ENCODE results near the gene ZNF534.
"Not testable (repeated sequence)": the region's sequence is repeated elsewhere in the genome, so short reads cannot be mapped to it uniquely, and the experiment has no call there.

ZNF534 gene

DNA sequence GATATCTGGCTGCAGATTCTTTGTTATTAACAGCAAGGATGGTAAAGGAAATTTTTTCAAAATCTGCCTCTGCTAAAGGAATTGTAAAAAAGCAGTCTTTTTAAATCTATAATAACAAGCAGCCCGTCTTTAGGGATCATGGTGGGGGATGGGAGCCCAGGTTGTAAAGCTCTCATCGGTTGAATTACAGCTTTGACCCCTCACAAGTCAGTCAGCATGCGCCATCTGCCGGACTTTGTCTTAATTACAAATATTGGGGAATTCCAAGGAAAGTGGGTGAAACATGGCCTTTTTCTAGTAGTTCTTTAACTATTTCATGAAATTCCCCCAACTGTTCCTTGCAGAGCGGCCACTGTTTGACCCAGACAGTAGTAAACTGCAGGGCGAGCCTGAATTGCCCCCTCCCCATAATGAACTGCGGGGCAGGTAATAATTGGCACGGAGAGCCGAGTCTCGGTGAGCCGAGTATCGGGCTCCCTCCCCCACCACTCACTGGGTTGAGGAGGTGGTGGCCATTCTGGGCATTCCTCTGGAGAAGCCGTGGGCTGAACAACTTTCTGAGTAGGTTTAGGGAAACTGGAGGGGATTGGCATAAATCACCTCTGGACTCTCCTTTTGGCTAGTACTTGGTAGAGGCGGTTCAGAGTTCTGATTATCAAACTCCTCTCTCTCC is 36.0 kb downstream of the ZNF534 start:
- H3K9ac ChIP-seq (ENCODE audit: low read length): no peak overlapping the region
- H3K56ac ChIP-seq (ENCODE audit: low read length): no peak overlapping the region
- H2BK15ac ChIP-seq (replicated peaks; ENCODE audit: low read depth): no peak overlapping the region
- H3K4me1 ChIP-seq (ENCODE audit: control insufficient read depth, low read depth, low read length): no peaks in the 10 kb centered on the region
- no peaks in the 10 kb centered on the region for H3K79me1 ChIP-seq (ENCODE audit: low read length)
- H2BK5ac ChIP-seq (ENCODE audit: low read length): no peak overlapping the region
- WGBS (ENCODE audit: extremely low coverage, insufficient coverage, low lambda C conversion rate): no CpG with 5 or more reads among the region's 14 CpGs
- peak; percentile 87 for DNase-seq
- no peak overlapping the region for H2AK5ac ChIP-seq (ENCODE audit: low read length)
- H3K27me3 ChIP-seq (ENCODE audit: insufficient read depth, low read length, poor library complexity): no peaks in the 10 kb centered on the region
- no peaks in the 10 kb centered on the region for H3K36me3 ChIP-seq (ENCODE audit: control insufficient read depth, insufficient read depth, low read length)
- no peak overlapping the region for H3K4me2 ChIP-seq (ENCODE audit: low read length)
- H3K23ac ChIP-seq (ENCODE audit: low read length): no peak overlapping the region
- no peak overlapping the region for H4K5ac ChIP-seq (ENCODE audit: low read length)
- H3K4me3 ChIP-seq (ENCODE audit: low read length): no peak overlapping the region
- no peaks in the 10 kb centered on the region for H3K79me2 ChIP-seq (ENCODE audit: control insufficient read depth, insufficient read depth, low read length)
- no peak overlapping the region for H4K8ac ChIP-seq (ENCODE audit: low read depth, low read length)
- H3K18ac ChIP-seq (ENCODE audit: low read length): no peak overlapping the region
- no peak overlapping the region for H2BK120ac ChIP-seq (ENCODE audit: low read depth, low read length)
- no peak overlapping the region for H3K4ac ChIP-seq (ENCODE audit: low read depth, low read length)
- no peak overlapping the region for H3K27ac ChIP-seq (ENCODE audit: low read depth, low read length)

DNA sequence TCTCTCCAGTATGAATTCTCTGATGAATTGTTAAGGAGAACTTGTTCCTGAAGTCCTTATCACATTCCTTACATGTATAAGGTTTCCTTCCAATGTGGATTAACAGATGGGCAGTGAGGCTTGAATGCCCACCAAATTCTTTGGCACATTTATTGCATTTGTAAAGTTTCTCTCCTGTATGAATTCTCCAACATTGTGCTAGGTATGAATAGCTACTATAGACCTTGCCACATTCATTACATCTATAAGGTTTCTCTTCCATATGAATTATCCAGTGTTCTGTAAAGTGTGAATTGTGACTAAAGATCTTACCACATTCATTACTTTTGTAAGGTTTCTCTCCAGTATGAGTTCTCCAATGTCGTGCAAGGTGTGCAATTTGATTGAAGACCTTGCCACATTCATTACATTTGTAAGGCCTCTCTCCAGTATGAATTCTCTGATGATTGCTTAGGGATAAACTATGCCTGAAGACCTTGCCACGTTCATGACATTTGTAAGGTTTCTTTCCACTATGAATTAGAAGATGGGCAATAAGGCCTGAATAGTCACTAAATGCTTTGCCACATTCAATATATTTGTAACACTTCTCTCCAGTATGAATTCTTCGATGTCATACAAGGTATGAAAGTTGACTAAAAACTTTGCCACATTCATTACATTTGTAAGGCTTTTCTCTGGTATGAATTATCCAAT is 44.9 kb downstream of the ZNF534 start:
- Histone ChIP-seq H2BK15ac (replicated peaks; ENCODE audit: low read depth) (no peak overlapping the region), H2AK5ac (ENCODE audit: low read length) (no peak overlapping the region), H3K36me3 (ENCODE audit: control insufficient read depth, insufficient read depth, low read length) (no peaks in the 10 kb centered on the region), H3K9ac (ENCODE audit: low read length) (no peak overlapping the region), H3K18ac (ENCODE audit: low read length) (no peak overlapping the region), H2BK120ac (ENCODE audit: low read depth, low read length) (no peak overlapping the region), H3K4ac (ENCODE audit: low read depth, low read length) (no peak overlapping the region), H3K56ac (ENCODE audit: low read length) (no peak overlapping the region), H3K4me1 (ENCODE audit: control insufficient read depth, low read depth, low read length) (no peaks in the 10 kb centered on the region), H3K79me2 (ENCODE audit: control insufficient read depth, insufficient read depth, low read length) (no peaks in the 10 kb centered on the region), H4K5ac (ENCODE audit: low read length) (no peak overlapping the region), H3K4me3 (ENCODE audit: low read length) (no peak overlapping the region), H2BK5ac (ENCODE audit: low read length) (no peak overlapping the region), H3K27ac (ENCODE audit: low read depth, low read length) (no peak overlapping the region), H3K4me2 (ENCODE audit: low read length) (no peak overlapping the region), H4K8ac (ENCODE audit: low read depth, low read length) (no peak overlapping the region), H3K27me3 (ENCODE audit: insufficient read depth, low read length, poor library complexity) (no peaks in the 10 kb centered on the region), H3K79me1 (ENCODE audit: low read length) (no peaks in the 10 kb centered on the region), H3K23ac (ENCODE audit: low read length) (no peak overlapping the region)
- no CpG with 5 or more reads among the region's 3 CpGs for WGBS (ENCODE audit: extremely low coverage, insufficient coverage, low lambda C conversion rate)
- DNase-seq: no peak

DNA sequence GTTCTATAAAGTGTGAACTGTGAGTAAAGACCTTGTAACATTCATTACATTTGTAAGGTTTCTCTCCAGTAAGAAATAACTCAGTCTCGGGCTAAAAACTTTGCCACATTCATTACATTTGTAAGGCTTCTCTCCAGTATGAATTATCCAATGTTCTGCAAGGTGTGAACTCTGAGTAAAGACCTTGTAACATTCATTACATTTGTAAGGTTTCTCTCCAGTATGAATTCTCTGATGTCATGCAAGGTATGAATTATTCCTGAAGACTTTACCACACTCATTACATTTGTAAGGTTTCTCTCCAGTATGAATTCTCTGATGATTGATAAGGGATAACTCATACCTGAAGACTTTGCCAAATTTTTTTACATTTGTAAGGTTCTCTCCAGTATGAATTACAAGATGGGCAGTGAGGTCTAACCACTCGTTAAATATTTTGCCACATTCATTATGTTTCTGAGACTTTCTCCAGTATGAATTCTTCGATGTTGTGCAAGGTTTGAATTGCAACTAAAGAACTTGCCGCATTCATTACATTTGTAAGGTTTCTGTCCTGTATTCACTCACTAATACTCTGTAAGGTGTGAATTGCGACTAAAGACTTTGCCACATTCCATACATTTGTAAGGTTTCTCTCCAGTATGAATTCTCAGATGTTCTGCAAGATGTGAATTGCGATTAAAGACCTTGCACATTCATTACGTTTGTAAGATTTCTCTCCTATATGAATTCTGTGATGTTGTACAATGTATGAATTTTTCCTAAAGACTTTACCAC is 45.6 kb downstream of the ZNF534 start:
- Histone ChIP-seq H3K4me2 (ENCODE audit: low read length) (no peak overlapping the region), H3K4me1 (ENCODE audit: control insufficient read depth, low read depth, low read length) (no peaks in the 10 kb centered on the region), H3K4ac (ENCODE audit: low read depth, low read length) (no peak overlapping the region), H3K4me3 (ENCODE audit: low read length) (no peak overlapping the region), H3K9ac (ENCODE audit: low read length) (no peak overlapping the region), H3K36me3 (ENCODE audit: control insufficient read depth, insufficient read depth, low read length) (no peaks in the 10 kb centered on the region), H2AK5ac (ENCODE audit: low read length) (no peak overlapping the region), H4K8ac (ENCODE audit: low read depth, low read length) (no peak overlapping the region), H3K79me2 (ENCODE audit: control insufficient read depth, insufficient read depth, low read length) (no peaks in the 10 kb centered on the region), H3K18ac (ENCODE audit: low read length) (no peak overlapping the region), H2BK15ac (replicated peaks; ENCODE audit: low read depth) (no peak overlapping the region), H3K79me1 (ENCODE audit: low read length) (no peaks in the 10 kb centered on the region), H3K56ac (ENCODE audit: low read length) (no peak overlapping the region), H4K5ac (ENCODE audit: low read length) (no peak overlapping the region), H3K23ac (ENCODE audit: low read length) (no peak overlapping the region), H2BK120ac (ENCODE audit: low read depth, low read length) (no peak overlapping the region), H2BK5ac (ENCODE audit: low read length) (no peak overlapping the region), H3K27me3 (ENCODE audit: insufficient read depth, low read length, poor library complexity) (no peaks in the 10 kb centered on the region), H3K27ac (ENCODE audit: low read depth, low read length) (no peak overlapping the region)
- no CpG with 5 or more reads among the region's 7 CpGs for WGBS (ENCODE audit: extremely low coverage, insufficient coverage, low lambda C conversion rate)
- DNase-seq: no peak

DNA sequence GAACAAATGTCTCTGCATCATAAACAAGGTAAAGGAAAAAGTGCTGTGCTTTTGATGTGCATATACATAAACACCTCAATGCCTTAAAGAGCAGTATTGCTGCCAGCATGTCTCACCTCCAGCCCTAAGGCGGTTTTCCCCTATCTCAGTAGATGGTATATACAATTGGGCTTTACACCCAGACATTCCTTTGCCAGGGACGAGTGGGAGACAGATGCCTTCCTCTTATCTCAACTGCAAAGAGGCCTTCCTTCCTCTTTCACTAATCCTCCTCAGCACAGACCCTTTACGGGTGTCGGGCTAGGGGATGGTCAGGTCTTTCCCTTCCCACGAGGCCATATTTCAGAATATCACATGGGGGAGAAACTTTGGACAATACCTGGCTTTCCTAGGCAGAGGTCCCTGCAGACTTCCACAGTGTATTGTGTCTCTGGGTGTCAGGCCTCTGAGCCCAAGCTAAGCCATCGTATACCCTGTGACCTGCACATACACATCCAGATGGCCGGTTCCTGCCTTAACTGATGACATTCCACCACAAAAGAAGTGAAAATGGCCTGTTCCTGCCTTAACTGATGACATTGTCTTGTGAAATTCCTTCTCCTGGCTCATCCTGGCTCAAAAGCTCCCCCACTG is 55.3 kb downstream of the ZNF534 start:
- H3K56ac ChIP-seq (ENCODE audit: low read length); H2BK120ac ChIP-seq (ENCODE audit: low read depth, low read length); H4K5ac ChIP-seq (ENCODE audit: low read length); H3K9ac ChIP-seq (ENCODE audit: low read length); H3K36me3 ChIP-seq (ENCODE audit: control insufficient read depth, insufficient read depth, low read length); H2AK5ac ChIP-seq (ENCODE audit: low read length); H4K8ac ChIP-seq (ENCODE audit: low read depth, low read length); H3K23ac ChIP-seq (ENCODE audit: low read length); H3K79me2 ChIP-seq (ENCODE audit: control insufficient read depth, insufficient read depth, low read length); H3K4me1 ChIP-seq (ENCODE audit: control insufficient read depth, low read depth, low read length); H3K4me2 ChIP-seq (ENCODE audit: low read length); H3K27ac ChIP-seq (ENCODE audit: low read depth, low read length); H3K18ac ChIP-seq (ENCODE audit: low read length); H3K4me3 ChIP-seq (ENCODE audit: low read length); H3K27me3 ChIP-seq (ENCODE audit: insufficient read depth, low read length, poor library complexity); H2BK5ac ChIP-seq (ENCODE audit: low read length); H3K79me1 ChIP-seq (ENCODE audit: low read length); H2BK15ac ChIP-seq (replicated peaks; ENCODE audit: low read depth); H3K4ac ChIP-seq (ENCODE audit: low read depth, low read length): not testable (repeated sequence)
- DNase-seq: peak; percentile 64
- WGBS (ENCODE audit: extremely low coverage, insufficient coverage, low lambda C conversion rate): no CpG with 5 or more reads among the region's 7 CpGs

DNA sequence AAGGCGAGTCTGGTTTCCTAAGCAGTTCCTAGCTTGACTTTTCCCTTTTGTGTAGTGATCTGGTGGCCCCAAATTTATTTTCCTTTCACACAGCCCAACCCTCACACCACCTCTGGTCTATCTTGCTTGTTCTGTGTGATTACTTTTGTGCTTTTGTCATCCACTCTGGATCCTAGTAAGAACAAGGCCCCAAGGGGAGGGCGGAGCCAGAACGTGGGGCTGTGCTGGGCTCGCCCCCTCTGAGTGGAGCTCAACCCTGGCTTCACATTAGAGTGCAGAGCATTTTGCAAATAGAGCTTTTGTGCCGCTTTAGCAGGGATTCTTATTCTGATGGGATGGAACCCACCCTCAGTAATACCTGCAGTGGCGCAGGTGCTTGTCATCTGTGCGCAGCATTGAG is 56.1 kb downstream of the ZNF534 start:
- H2BK15ac ChIP-seq (replicated peaks; ENCODE audit: low read depth); H4K8ac ChIP-seq (ENCODE audit: low read depth, low read length); DNase-seq; H3K79me1 ChIP-seq (ENCODE audit: low read length); H3K27me3 ChIP-seq (ENCODE audit: insufficient read depth, low read length, poor library complexity); H2AK5ac ChIP-seq (ENCODE audit: low read length); H3K4me1 ChIP-seq (ENCODE audit: control insufficient read depth, low read depth, low read length); H3K4me2 ChIP-seq (ENCODE audit: low read length); H3K79me2 ChIP-seq (ENCODE audit: control insufficient read depth, insufficient read depth, low read length); H3K36me3 ChIP-seq (ENCODE audit: control insufficient read depth, insufficient read depth, low read length); H2BK5ac ChIP-seq (ENCODE audit: low read length); H3K9ac ChIP-seq (ENCODE audit: low read length); H3K18ac ChIP-seq (ENCODE audit: low read length); H4K5ac ChIP-seq (ENCODE audit: low read length); H3K23ac ChIP-seq (ENCODE audit: low read length); H3K4me3 ChIP-seq (ENCODE audit: low read length): not testable (repeated sequence)
- peak overlapping the region; percentile 46 for H3K4ac ChIP-seq (ENCODE audit: low read depth, low read length)
- WGBS (ENCODE audit: extremely low coverage, insufficient coverage, low lambda C conversion rate): no CpG with 5 or more reads among the region's 7 CpGs
- peak overlapping the region; percentile 43 for H3K27ac ChIP-seq (ENCODE audit: low read depth, low read length)
- peak overlapping the region; percentile 34 for H3K56ac ChIP-seq (ENCODE audit: low read length)
- peak overlapping the region; percentile 10 for H2BK120ac ChIP-seq (ENCODE audit: low read depth, low read length)
